LNCAP (cell line): ENCODE data around the gene TM4SF5.

Source experiments
- CTCF ChIP-seq: fragments of 450-650 bp; IDR thresholded peaks from 2 replicates; pipeline ENCODE4 v1.5.1; 2017; ENCODE audit warnings: mild to moderate bottlenecking

Gene TM4SF5

GRCh38 chr17:4742629-4743028 lies 29.1 kb upstream of the TM4SF5 start:
- TF ChIP-seq CTCF, result no peak

GRCh38 chr17:4743216-4743615 lies 28.5 kb upstream of the TM4SF5 start:
- TF ChIP-seq CTCF, result no peak

- TF ChIP-seq CTCF, result no peak
Measured at GRCh38 chr17:4743898-4744297, 27.8 kb upstream of the TM4SF5 start.

- TF ChIP-seq CTCF, result no peak
Measured at GRCh38 chr17:4744999-4745969, 26.4 kb upstream of the TM4SF5 start.

- no peak for TF ChIP-seq CTCF
Measured at GRCh38 chr17:4747847-4748246, 23.8 kb upstream of the TM4SF5 start.

GRCh38 chr17:4748686-4749085 lies 23.0 kb upstream of the TM4SF5 start:
- no peak for TF ChIP-seq CTCF

GRCh38 chr17:4750606-4751005 lies 21.1 kb upstream of the TM4SF5 start:
- TF ChIP-seq CTCF, result no peak
